Upper lobe of left lung (tissue), 6 donors: Measurements from ENCODE around the gene USP36. TPM values are rescaled to one million over a fixed set of nuclear protein-coding genes. Genes with fewer than 3 reads are reported as not detected.

Source experiments
- ATAC-seq, 2 donors: fragments of 200-7000 bp; cut with Tn5 transposase; one replicate each; pipeline ENCODE4 v1.9.1; 2022; ENCODE audit warnings: mild to moderate bottlenecking in 2 of 2, moderate library complexity in 2 of 2; ENCODE audit not compliant: low FRiP score in 2 of 2
- DNase-seq, 2 donors: peaks; one replicate each; pipeline ENCODE4 v3.0.0-alpha.2; 2019 to 2020
- H3K27ac ChIP-seq, 4 donors: fragments of 200-600 bp; sonication (generic); one replicate each; pipeline ENCODE4 v1.5.1; 2016 to 2019
- H3K27me3 ChIP-seq, 4 donors: fragments of 200-600 bp; sonication (generic); one replicate each; pipeline ENCODE4 v1.5.1; 2017 to 2019
- H3K36me3 ChIP-seq, 4 donors: fragments of 200-600 bp; sonication (generic); one replicate each; pipeline ENCODE4 v1.5.1; 2016 to 2019
- H3K4me1 ChIP-seq, 4 donors: fragments of 200-600 bp; sonication (generic); one replicate each; pipeline ENCODE4 v1.5.1; 2018 to 2019
- H3K4me3 ChIP-seq, 4 donors: fragments of 200-600 bp; sonication (generic); one replicate each; pipeline ENCODE4 v1.5.1; 2017 to 2019; ENCODE audit warnings: mild to moderate bottlenecking in 2 of 4, moderate library complexity in 1 of 4
- H3K9me3 ChIP-seq, 4 donors: fragments of 200-600 bp; sonication (generic); one replicate each; pipeline ENCODE4 v1.5.1; 2018 to 2019
- CTCF ChIP-seq, 6 experiments: fragments of 450-650 bp in 4 of 6; fragments of 200-600 bp in 2 of 6; sonication (generic) in 2 of 6; IDR thresholded peaks; one replicate each; pipeline ENCODE4 v1.5.1; 2016 to 2019; ENCODE audit warnings: antibody characterized with exemption in 6 of 6
- EP300 ChIP-seq, 4 donors: sonication (generic); formaldehyde crosslinking; IDR thresholded peaks; one replicate each; pipeline ENCODE4 v1.5.1; 2017; ENCODE audit warnings: antibody characterized with exemption in 4 of 4, control low read depth in 2 of 4
- POLR2A ChIP-seq, 4 donors: fragments of 450-650 bp; IDR thresholded peaks; one replicate each; pipeline ENCODE4 v1.5.1; 2016 to 2017; ENCODE audit warnings: antibody characterized with exemption in 4 of 4, mild to moderate bottlenecking in 2 of 4
- POLR2AphosphoS5 ChIP-seq, 2 donors: sonication (generic); formaldehyde crosslinking; IDR thresholded peaks; one replicate each; pipeline ENCODE4 v1.5.1; 2017; ENCODE audit warnings: antibody characterized with exemption in 2 of 2
- WGBS, 2 donors: methylation state at CpG; one replicate each; pipeline ENCODE4 v1.1.5; 2017 to 2018; 5-methylcytosine and 5-hydroxymethylcytosine counted together
- total RNA-seq, 6 donors: library from RNA; depleted of rRNA in 4 of 6; stranded (reverse); fragments of >200 nt in 4 of 6; gene quantifications; one replicate each; pipeline versions ENCODE4 v1.1.0 to v1.2.1, GENCODE V29; 2016 to 2021
- donor health status: DM: no; HTN: no; CAD: no; lungs with moderate emphysema.
- donor health status: DM: no; HTN: yes; CAD: no; lungs with severe emphysema.

Gene USP36
- total RNA-seq, 6 donors from 2014 or later, result 31.1 to 76.5 (median 55.4) TPM

GRCh38 chr17:78828470-78829185, 12.0 kb downstream of the USP36 start:
- Histone ChIP-seq H3K27me3 (no peaks in the 10 kb centered on the region), H3K27ac (no peak overlapping the region), H3K4me3 (no peak overlapping the region), H3K4me1 (peaks cover 0 to 21% (median 0%) of the 10 kb centered on the region in 4 donors), H3K36me3 (peaks cover 54 to 100% (median 81%) of the 10 kb centered on the region in 4 donors), H3K9me3 (no peaks in the 10 kb centered on the region)
- TF ChIP-seq POLR2AphosphoS5 (IDR thresholded peaks at IDR 0.05) (no peak), CTCF (IDR thresholded peaks at IDR 0.05) (no peak), EP300 (IDR thresholded peaks at IDR 0.05) (no peak), POLR2A (IDR thresholded peaks at IDR 0.05) (no peak)
- WGBS, 2 donors, result 91 to 93% methylated on average over 14 of the region's 14 CpGs
- ATAC-seq (peak; percentile 37 to 41), DNase-seq (no peak)

GRCh38 chr17:78826836-78827509, 13.6 kb downstream of the USP36 start:
- peak overlapping the region in 2 of 4 donors; percentile 31 to 59 for H3K27ac ChIP-seq
- ATAC-seq, result peak in 1 of 2 donors; percentile 63

GRCh38 chr17:78826421-78826820, 14.2 kb downstream of the USP36 start:
- WGBS, 2 donors, result 69 to 78% methylated on average over 5 of the region's 5 CpGs
- peaks cover 0 to 21% (median 0%) of the 10 kb centered on the region in 4 donors for H3K4me1 ChIP-seq
- H3K4me3 ChIP-seq, result no peak overlapping the region
- TF ChIP-seq CTCF (IDR thresholded peaks at IDR 0.05), result no peak
- no peak for TF ChIP-seq POLR2A (IDR thresholded peaks at IDR 0.05)
- peak in 1 of 2 donors; percentile 32 for TF ChIP-seq POLR2AphosphoS5 (IDR thresholded peaks at IDR 0.05)
- H3K27me3 ChIP-seq, result no peaks in the 10 kb centered on the region
- peaks cover 51 to 100% (median 83%) of the 10 kb centered on the region in 4 donors for H3K36me3 ChIP-seq
- DNase-seq (no peak), ATAC-seq (peak in 1 of 2 donors; percentile 30)
- peak overlapping the region in 2 of 4 donors; percentile 26 to 59 for H3K27ac ChIP-seq
- H3K9me3 ChIP-seq, result no peaks in the 10 kb centered on the region

More at GRCh38 chr17:78826836-78827509, 13.6 kb downstream of the USP36 start:
- no peak for TF ChIP-seq POLR2AphosphoS5 (IDR thresholded peaks at IDR 0.05)
- no peak for TF ChIP-seq EP300 (IDR thresholded peaks at IDR 0.05)
- TF ChIP-seq CTCF (IDR thresholded peaks at IDR 0.05), result no peak
- no peak for TF ChIP-seq POLR2A (IDR thresholded peaks at IDR 0.05)
- Histone ChIP-seq H3K4me3 (no peak overlapping the region), H3K4me1 (peaks cover 0 to 21% (median 0%) of the 10 kb centered on the region in 4 donors), H3K27me3 (no peaks in the 10 kb centered on the region), H3K36me3 (peaks cover 51 to 100% (median 81%) of the 10 kb centered on the region in 4 donors), H3K9me3 (no peaks in the 10 kb centered on the region)
- 78 to 85% methylated on average over 17 to 21 of the region's 21 CpGs for WGBS, 2 donors
- peak in 1 of 2 donors; percentile 74 for DNase-seq

GRCh38 chr17:78825696-78826095, 14.9 kb downstream of the USP36 start:
- peaks cover 0 to 21% (median 0%) of the 10 kb centered on the region in 4 donors for H3K4me1 ChIP-seq
- H3K27ac ChIP-seq, result peak overlapping the region in 2 of 4 donors; percentile 26 to 33
- DNase-seq (no peak), ATAC-seq (no peak)
- H3K27me3 ChIP-seq, result no peaks in the 10 kb centered on the region
- no peaks in the 10 kb centered on the region for H3K9me3 ChIP-seq
- H3K36me3 ChIP-seq, result peaks cover 51 to 99% (median 84%) of the 10 kb centered on the region in 4 donors
- no peak overlapping the region for H3K4me3 ChIP-seq
- TF ChIP-seq POLR2A (IDR thresholded peaks at IDR 0.05), result no peak
- TF ChIP-seq EP300 (IDR thresholded peaks at IDR 0.05), result no peak
- TF ChIP-seq CTCF (IDR thresholded peaks at IDR 0.05), result no peak
- TF ChIP-seq POLR2AphosphoS5 (IDR thresholded peaks at IDR 0.05), result no peak
- WGBS, 2 donors, result 92 to 96% methylated on average over 3 to 6 of the region's 6 CpGs
